Neural crest cell (in vitro differentiated cells): ENCODE measurements around the gene UMAD1. TPM values are rescaled to one million over a fixed set of nuclear protein-coding genes. Genes with fewer than 3 reads are reported as not detected.

Experiments used
- DNase-seq: peaks from one replicate; pipeline ENCODE4 v3.0.0; 2021; ENCODE audit warnings: low read depth, mixed read lengths, low spot score
- H3K27ac Mint-ChIP-seq: one replicate; pipeline ENCODE4 v1.8.0; 2021; ENCODE audit warnings: mild to moderate bottlenecking, mixed read lengths; ENCODE audit not compliant: unreplicated experiment
- H3K27me3 Mint-ChIP-seq: 2 replicates; pipeline ENCODE4 v1.8.0; 2021; ENCODE audit warnings: low read depth, mild to moderate bottlenecking, mixed read lengths
- H3K36me3 Mint-ChIP-seq: 2 replicates; pipeline ENCODE4 v1.8.0; 2021; ENCODE audit warnings: low read depth, mild to moderate bottlenecking, mixed read lengths
- H3K4me1 Mint-ChIP-seq: 2 replicates; pipeline ENCODE4 v1.8.0; 2021; ENCODE audit warnings: mixed read lengths
- H3K4me3 Mint-ChIP-seq: one replicate; pipeline ENCODE4 v1.8.0; 2021; ENCODE audit warnings: mild to moderate bottlenecking, mixed read lengths
- H3K9me3 Mint-ChIP-seq: 2 replicates; pipeline ENCODE4 v1.8.0; 2021; ENCODE audit warnings: mixed read lengths
- total RNA-seq: library from RNA; stranded (reverse); gene quantifications from 2 replicates; pipeline ENCODE4 v1.2.1, GENCODE V29; 2021
- TF ChIP-seq, protein P1 (sequence below): fragments of 200-600 bp; sonication (generic); conservative IDR thresholded peaks from 2 replicates; pipeline ENCODE4 v1.5.0; 2021; ENCODE audit warnings: antibody characterized with exemption, mild to moderate bottlenecking

UMAD1 gene
- total RNA-seq, 1 donor from 2014 or later = 9.8 TPM

DNA sequence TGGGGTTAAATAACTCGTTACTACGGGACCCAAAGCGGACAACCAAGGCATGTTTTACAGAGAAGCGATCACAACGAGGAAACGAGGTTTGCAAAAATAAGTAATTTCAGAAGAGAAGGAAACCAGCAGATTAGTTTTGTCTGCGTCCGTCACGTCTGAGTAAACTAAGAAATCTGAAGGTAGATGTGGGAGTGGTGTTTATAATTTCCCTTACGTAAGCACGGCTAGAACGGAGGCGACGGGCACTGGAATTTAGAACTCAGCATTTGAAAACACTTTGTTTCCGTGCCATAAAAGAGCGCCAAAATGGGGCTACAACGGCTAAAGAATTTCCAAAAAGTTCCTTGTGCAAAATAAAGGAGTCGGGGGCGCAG, 718 bp upstream of the UMAD1 start:
- peak overlapping the region; percentile 93 for H3K4me3 Mint-ChIP-seq
- H3K27me3 Mint-ChIP-seq = no peaks in the 10 kb centered on the region
- TF ChIP-seq, protein P1, sequence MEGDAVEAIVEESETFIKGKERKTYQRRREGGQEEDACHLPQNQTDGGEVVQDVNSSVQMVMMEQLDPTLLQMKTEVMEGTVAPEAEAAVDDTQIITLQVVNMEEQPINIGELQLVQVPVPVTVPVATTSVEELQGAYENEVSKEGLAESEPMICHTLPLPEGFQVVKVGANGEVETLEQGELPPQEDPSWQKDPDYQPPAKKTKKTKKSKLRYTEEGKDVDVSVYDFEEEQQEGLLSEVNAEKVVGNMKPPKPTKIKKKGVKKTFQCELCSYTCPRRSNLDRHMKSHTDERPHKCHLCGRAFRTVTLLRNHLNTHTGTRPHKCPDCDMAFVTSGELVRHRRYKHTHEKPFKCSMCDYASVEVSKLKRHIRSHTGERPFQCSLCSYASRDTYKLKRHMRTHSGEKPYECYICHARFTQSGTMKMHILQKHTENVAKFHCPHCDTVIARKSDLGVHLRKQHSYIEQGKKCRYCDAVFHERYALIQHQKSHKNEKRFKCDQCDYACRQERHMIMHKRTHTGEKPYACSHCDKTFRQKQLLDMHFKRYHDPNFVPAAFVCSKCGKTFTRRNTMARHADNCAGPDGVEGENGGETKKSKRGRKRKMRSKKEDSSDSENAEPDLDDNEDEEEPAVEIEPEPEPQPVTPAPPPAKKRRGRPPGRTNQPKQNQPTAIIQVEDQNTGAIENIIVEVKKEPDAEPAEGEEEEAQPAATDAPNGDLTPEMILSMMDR = no peak
- peaks cover 38% of the 10 kb centered on the region for H3K4me1 Mint-ChIP-seq
- no peaks in the 10 kb centered on the region for H3K9me3 Mint-ChIP-seq
- DNase-seq = no peak
- H3K27ac Mint-ChIP-seq = peak overlapping the region; percentile 98
- peaks cover 9% of the 10 kb centered on the region for H3K36me3 Mint-ChIP-seq

DNA sequence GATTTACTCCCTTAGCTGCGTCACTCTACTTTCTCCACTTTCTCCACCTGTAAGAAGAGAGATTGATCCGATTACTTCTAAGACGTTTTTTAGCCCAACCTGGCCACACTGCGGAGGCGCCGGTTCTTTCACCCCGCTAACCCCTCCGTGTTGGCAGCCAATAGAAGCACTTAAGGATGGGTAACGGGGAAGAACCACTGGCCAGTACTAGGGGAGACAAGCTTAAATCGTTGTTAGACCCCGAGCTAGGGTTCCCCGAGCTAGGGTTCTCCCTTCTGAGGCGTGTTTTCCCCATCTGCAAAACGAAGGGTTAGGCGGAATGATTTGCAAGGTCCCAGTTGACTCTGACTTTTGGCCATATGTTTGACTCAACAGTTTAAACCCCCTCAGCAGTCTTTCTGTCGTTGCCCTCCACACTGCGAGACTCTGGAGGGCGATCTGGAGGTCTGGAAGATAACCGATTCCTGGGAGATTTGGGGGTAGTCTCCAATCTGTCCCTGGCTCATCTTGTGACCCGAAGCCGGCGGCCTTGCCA, 644 bp downstream of the UMAD1 start:
- TF ChIP-seq, protein P1 = no peak
- Mint-ChIP-seq H3K27me3 (no peaks in the 10 kb centered on the region), H3K27ac (peak overlapping the region; percentile 83), H3K36me3 (peaks cover 11% of the 10 kb centered on the region), H3K9me3 (no peaks in the 10 kb centered on the region), H3K4me1 (peaks cover 38% of the 10 kb centered on the region), H3K4me3 (peak overlapping the region; percentile 93)
- DNase-seq = peak; percentile 4

DNA sequence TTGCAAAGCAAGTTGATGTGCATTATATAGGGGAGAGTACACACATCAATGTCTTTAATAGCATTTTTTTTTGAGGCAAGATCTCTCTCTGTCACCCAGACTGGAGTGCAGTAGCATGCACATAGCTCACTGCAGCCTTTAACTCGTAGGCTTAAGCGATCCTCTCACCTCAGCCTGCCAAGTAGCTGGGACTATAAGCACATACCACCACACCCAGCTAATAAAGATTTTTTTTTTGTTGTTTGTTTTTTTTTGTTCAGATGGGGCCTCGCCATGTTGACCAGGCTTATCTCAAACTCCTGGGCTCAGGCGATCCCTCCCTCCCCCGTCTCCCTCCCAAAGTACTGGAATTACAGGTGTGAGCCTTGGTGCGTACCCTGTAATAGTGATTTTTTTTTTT, 1.5 kb downstream of the UMAD1 start:
- TF ChIP-seq, protein P1 = no peak
- peak overlapping the region; percentile 93 for H3K4me3 Mint-ChIP-seq
- H3K4me1 Mint-ChIP-seq = peaks cover 38% of the 10 kb centered on the region

DNA sequence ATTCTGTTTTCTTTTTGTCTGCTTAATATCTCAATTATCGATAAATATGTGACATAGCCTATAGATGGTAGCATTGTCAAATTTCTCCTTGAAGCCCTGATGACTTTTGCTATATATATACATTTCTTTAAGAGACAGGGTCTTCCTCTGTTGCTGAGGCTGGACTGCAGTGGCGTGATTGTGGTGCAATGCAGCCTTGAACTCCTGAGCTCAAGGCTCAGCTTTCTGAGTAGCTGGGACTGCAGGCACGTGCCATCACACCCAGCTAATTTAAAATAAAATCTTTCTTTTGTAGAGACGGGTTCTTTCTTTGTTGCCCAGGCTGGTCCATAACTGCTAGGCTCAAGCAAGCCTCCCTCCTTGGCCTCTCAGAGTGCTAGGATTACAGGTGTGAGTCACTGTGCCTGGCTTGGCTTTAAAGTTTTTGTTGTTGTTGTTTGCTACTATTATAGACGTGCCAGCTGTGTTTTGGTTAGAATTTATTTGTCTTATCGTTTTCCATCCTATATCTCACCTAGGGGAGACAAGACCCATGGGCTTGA, 7.0 kb downstream of the UMAD1 start:
- TF ChIP-seq, protein P1 = no peak
- Mint-ChIP-seq H3K27me3 (no peaks in the 10 kb centered on the region), H3K4me3 (no peak overlapping the region), H3K9me3 (no peaks in the 10 kb centered on the region), H3K36me3 (peaks cover 8% of the 10 kb centered on the region), H3K4me1 (peaks cover 11% of the 10 kb centered on the region), H3K27ac (no peak overlapping the region)
- no peak for DNase-seq

More for the DNA sequence above, 1.5 kb downstream of the UMAD1 start:
- Mint-ChIP-seq H3K27ac (no peak overlapping the region), H3K27me3 (no peaks in the 10 kb centered on the region), H3K36me3 (peaks cover 8% of the 10 kb centered on the region), H3K9me3 (no peaks in the 10 kb centered on the region)
- DNase-seq = no peak

DNA sequence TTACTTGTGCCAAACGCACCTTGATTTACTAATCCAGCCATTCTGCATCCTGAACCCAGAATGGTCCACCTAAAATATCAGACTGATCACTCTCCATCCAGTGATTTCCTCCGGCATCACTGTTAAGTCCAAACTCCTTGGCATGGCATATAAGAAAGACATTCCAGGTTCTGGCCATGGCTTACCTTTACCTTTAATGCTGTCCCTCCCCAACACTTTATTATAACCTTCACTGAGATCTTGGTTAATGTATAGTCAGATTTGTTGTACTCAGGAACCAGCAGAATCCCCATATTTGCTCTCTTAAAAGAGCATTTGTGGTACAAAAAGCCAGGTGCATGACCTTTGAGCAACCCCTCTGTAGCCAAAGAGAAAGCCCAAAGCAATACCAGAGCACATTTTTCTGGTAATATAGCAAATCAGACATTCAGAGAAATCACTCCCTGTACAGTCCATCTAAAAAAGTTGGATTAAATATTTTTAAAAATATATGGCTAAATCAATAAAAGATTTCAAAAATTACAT, 10.2 kb downstream of the UMAD1 start:
- H3K27me3 Mint-ChIP-seq = no peaks in the 10 kb centered on the region
- no peak overlapping the region for H3K27ac Mint-ChIP-seq
- no peak for DNase-seq
- H3K4me1 Mint-ChIP-seq = peaks cover 9% of the 10 kb centered on the region
- H3K36me3 Mint-ChIP-seq = peaks cover under 1% of the 10 kb centered on the region
- H3K9me3 Mint-ChIP-seq = no peaks in the 10 kb centered on the region
- no peak overlapping the region for H3K4me3 Mint-ChIP-seq
- TF ChIP-seq, protein P1 = no peak
